Measurements from ENCODE around the gene ST7L.
A peak's percentile ranks its signal among the peaks of the same experiment; 100 is the strongest.
"Not testable (repeated sequence)": the region's sequence is repeated elsewhere in the genome, so short reads cannot be mapped to it uniquely, and the experiment has no call there.

The ST7L gene, protein sequence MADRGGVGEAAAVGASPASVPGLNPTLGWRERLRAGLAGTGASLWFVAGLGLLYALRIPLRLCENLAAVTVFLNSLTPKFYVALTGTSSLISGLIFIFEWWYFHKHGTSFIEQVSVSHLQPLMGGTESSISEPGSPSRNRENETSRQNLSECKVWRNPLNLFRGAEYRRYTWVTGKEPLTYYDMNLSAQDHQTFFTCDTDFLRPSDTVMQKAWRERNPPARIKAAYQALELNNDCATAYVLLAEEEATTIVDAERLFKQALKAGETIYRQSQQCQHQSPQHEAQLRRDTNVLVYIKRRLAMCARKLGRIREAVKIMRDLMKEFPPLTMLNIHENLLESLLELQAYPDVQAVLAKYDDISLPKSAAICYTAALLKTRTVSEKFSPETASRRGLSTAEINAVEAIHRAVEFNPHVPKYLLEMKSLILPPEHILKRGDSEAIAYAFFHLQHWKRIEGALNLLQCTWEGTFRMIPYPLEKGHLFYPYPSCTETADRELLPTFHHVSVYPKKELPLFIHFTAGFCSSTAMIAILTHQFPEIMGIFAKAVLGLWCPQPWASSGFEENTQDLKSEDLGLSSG

DNA sequence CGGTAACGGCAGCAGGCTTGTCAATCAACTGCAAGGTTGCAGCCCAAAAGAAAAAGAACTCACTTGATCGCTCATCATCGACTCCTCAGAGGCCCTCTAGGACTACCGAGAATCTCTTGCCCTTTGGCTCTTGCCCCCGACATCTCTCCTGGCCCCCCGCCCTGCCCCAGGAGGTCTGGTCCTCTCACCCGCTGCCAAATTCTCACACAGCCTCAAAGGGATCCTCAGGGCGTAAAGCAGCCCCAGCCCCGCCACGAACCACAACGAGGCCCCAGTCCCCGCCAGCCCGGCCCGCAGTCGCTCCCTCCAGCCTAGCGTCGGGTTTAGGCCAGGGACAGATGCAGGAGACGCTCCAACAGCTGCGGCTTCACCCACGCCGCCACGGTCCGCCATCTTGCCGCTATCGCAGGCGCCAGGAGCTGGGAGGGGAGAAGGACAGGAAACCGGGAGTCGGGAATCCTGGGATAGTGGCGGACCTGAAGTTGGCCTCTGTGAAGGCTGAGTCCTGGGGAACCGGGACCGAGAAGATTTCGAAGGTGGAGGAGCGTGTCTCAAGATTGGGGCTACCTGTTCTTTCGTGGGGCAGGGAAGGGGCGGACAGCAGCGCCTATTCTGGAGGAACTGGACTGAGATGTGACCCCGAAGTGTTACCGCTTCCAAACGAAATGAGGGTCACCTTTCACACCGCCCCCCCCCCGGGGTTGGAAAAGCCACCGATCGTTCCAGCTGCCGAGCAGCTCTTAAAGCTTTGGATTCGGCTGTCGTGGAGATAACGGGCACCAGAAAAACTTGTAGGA lies at the start of gene ST7L:
Gene ST7L (minus strand): TSS at position 421 of the 797 bp plus-strand sequence. CDS start 28 bp downstream, at position 393.
- H3K36me3 ChIP-seq (ENCODE audit: control insufficient read depth, insufficient read depth, low read length): peaks cover 4% of the 10 kb centered on the region
- H3K4me1 ChIP-seq (ENCODE audit: control insufficient read depth, insufficient read depth, low read length): peaks cover 12% of the 10 kb centered on the region
- peak within 1 kb of the TSS; percentile 100 for H3K9ac ChIP-seq (ENCODE audit: low read length)
- peak within 1 kb of the TSS; percentile 100 for H3K4me3 ChIP-seq (ENCODE audit: low read length)
- H3K27ac ChIP-seq (ENCODE audit: low read depth, low read length): peak within 1 kb of the TSS; percentile 98
- H3K27me3 ChIP-seq (ENCODE audit: control insufficient read depth, insufficient read depth, low read length): no peaks in the 10 kb centered on the region

DNA sequence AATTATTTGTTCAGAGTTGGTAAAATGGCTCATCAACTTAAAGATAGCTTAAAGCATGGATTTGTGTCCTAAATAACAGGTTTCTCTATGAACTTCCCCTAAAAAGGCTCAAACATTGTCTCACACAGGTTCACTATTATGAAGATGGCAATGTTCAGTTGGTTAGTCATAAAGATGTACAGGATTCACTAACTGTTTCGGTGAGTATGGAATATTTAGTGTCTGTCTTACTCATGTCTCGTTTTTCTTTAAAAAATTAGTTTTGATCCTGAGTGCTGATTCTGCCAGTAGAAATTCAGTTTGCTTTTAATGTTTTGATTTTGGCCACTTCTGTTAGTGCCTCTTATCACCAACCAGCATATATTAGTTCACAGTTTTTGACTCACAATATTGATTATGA lies 48.0 kb upstream of the ST7L start:
- H3K9ac ChIP-seq (ENCODE audit: low read length): no peak overlapping the region
- H3K27me3 ChIP-seq (ENCODE audit: control insufficient read depth, insufficient read depth, low read length): no peaks in the 10 kb centered on the region
- no peak overlapping the region for H3K4me3 ChIP-seq (ENCODE audit: low read length)
- H3K27ac ChIP-seq (ENCODE audit: low read depth, low read length): no peak overlapping the region
- H3K36me3 ChIP-seq (ENCODE audit: control insufficient read depth, insufficient read depth, low read length): no peaks in the 10 kb centered on the region
- no peaks in the 10 kb centered on the region for H3K4me1 ChIP-seq (ENCODE audit: control insufficient read depth, insufficient read depth, low read length)

DNA sequence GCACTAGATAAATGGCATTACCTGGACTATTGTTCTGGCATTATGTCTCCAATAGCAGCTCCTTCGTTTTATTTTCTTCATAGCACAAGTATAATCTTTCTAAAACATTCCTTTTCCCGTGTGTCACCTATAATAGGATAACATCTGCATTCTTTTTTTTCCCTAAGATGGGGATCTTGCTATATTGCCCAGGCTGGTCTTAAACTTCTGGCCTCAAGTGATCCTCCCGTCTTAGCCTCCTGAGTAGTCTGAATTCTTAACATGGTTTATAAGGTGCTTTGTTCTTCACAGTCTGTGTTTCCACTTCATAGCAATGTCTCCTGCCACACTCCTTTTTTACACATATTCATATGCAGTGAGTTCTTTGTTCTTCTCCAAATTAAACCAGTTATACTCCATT lies 46.9 kb upstream of the ST7L start:
- Histone ChIP-seq H3K27ac (ENCODE audit: low read depth, low read length) (no peak overlapping the region), H3K9ac (ENCODE audit: low read length) (no peak overlapping the region), H3K36me3 (ENCODE audit: control insufficient read depth, insufficient read depth, low read length) (peaks cover 5% of the 10 kb centered on the region), H3K4me1 (ENCODE audit: control insufficient read depth, insufficient read depth, low read length) (no peaks in the 10 kb centered on the region), H3K27me3 (ENCODE audit: control insufficient read depth, insufficient read depth, low read length) (no peaks in the 10 kb centered on the region), H3K4me3 (ENCODE audit: low read length) (no peak overlapping the region)

DNA sequence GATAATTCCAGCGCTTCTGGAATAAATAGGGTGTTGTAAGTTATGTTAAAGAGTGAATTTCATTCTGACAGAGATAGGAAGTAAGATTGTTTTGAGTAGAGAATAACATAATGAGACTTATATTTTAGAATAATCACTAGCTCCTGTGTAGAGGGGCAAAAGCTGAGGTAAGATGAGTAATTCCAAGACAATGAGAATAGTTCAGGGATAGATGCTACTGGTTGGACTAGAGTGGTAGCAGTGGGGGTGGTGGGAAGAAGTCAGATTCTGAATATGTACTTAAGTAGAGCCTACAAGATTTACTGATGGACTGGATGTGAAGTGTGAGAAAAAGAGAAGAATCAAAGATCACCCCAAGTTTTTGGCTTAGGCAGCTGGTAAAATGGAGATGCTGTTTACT lies 32.3 kb upstream of the ST7L start:
- Histone ChIP-seq H3K36me3 (ENCODE audit: control insufficient read depth, insufficient read depth, low read length) (peaks cover 11% of the 10 kb centered on the region), H3K4me1 (ENCODE audit: control insufficient read depth, insufficient read depth, low read length) (no peaks in the 10 kb centered on the region), H3K4me3 (ENCODE audit: low read length) (no peak overlapping the region), H3K27ac (ENCODE audit: low read depth, low read length) (no peak overlapping the region), H3K9ac (ENCODE audit: low read length) (no peak overlapping the region), H3K27me3 (ENCODE audit: control insufficient read depth, insufficient read depth, low read length) (no peaks in the 10 kb centered on the region)

DNA sequence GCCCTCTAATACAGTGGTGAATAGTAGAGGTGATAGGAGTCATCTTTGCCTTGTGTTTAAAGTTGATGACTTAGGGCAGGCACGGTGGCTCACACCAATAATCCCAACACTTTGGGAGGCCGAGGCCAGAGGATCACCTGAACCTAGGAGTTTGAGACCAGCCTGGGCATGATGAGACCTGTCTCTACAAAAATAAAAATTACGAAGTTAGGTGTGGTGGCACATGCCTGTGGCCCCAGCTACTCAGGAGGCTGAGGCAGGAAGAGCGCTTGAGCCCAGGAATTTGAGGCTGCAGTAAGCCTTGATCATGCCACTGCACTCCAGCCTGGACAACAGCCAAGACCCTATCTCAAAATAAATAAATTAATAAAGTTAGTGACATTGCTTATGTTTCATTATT lies 27.3 kb upstream of the ST7L start:
- Histone ChIP-seq H3K27ac (ENCODE audit: low read depth, low read length) (no peak overlapping the region), H3K4me3 (ENCODE audit: low read length) (no peak overlapping the region), H3K36me3 (ENCODE audit: control insufficient read depth, insufficient read depth, low read length) (peaks cover 8% of the 10 kb centered on the region), H3K9ac (ENCODE audit: low read length) (no peak overlapping the region), H3K27me3 (ENCODE audit: control insufficient read depth, insufficient read depth, low read length) (no peaks in the 10 kb centered on the region), H3K4me1 (ENCODE audit: control insufficient read depth, insufficient read depth, low read length) (no peaks in the 10 kb centered on the region)

DNA sequence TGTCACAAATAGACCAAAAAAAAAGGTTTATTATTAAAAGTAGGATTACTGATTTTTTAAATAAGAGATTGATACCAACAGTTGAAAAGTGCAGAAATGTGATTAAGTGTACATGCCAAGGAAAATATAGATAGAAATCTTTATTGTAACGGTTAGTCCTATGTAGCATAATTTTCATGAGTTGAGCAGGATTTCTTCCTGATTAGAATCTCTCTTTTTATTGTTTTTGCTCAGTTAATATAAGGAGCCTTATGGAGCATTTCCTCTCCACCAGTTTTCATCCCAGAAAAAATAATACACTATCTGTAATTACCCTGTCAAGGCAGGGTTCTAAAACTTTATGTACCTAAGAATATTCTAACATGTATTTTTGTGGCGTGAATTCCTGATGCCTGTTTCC lies 24.1 kb upstream of the ST7L start:
- no peak overlapping the region for H3K9ac ChIP-seq (ENCODE audit: low read length)
- no peaks in the 10 kb centered on the region for H3K36me3 ChIP-seq (ENCODE audit: control insufficient read depth, insufficient read depth, low read length)
- H3K27ac ChIP-seq (ENCODE audit: low read depth, low read length): no peak overlapping the region
- no peak overlapping the region for H3K4me3 ChIP-seq (ENCODE audit: low read length)
- H3K27me3 ChIP-seq (ENCODE audit: control insufficient read depth, insufficient read depth, low read length): no peaks in the 10 kb centered on the region
- no peaks in the 10 kb centered on the region for H3K4me1 ChIP-seq (ENCODE audit: control insufficient read depth, insufficient read depth, low read length)

DNA sequence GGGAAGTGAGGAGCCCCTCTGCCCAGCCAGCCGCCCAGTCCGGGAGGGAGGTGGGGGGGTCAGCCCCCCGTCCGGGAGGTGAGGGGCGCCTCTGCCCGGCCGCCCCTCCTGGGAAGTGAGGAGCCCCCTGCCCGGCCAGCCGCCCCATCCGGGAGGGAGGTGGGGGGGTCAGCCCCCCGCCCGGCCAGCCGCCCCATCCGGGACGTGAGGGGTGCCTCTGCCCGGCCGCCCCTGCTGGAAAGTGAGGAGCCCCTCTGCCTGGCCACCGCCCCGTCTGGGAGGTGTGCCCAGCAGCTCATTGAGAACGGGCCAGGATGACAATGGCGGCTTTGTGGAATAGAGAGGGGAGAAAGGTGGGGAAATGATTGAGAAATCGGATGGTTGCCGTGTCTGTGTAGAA lies 21.5 kb upstream of the ST7L start:
- not testable (repeated sequence) for H3K9ac ChIP-seq (ENCODE audit: low read length); H3K36me3 ChIP-seq (ENCODE audit: control insufficient read depth, insufficient read depth, low read length); H3K27ac ChIP-seq (ENCODE audit: low read depth, low read length); H3K4me1 ChIP-seq (ENCODE audit: control insufficient read depth, insufficient read depth, low read length); H3K27me3 ChIP-seq (ENCODE audit: control insufficient read depth, insufficient read depth, low read length); H3K4me3 ChIP-seq (ENCODE audit: low read length)

DNA sequence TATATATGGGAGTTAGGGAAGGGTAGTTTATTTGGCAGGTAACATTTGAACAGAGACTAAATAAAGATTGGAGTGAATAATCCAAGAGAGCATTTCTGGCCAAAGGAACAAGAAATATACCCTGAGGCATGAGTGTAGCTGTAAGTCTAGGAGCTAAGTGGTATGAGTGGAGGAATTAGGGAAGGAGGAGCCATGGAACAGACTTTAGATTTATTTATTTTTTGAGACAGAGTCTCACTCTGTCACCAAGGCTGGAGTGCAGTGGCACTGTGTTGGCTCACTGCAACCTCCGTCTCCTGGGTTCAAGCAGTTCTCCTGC lies 19.1 kb upstream of the ST7L start:
- no peak overlapping the region for H3K4me3 ChIP-seq (ENCODE audit: low read length)
- H3K9ac ChIP-seq (ENCODE audit: low read length): no peak overlapping the region
- H3K27me3 ChIP-seq (ENCODE audit: control insufficient read depth, insufficient read depth, low read length): no peaks in the 10 kb centered on the region
- H3K4me1 ChIP-seq (ENCODE audit: control insufficient read depth, insufficient read depth, low read length): peaks cover 9% of the 10 kb centered on the region
- no peaks in the 10 kb centered on the region for H3K36me3 ChIP-seq (ENCODE audit: control insufficient read depth, insufficient read depth, low read length)
- H3K27ac ChIP-seq (ENCODE audit: low read depth, low read length): no peak overlapping the region

DNA sequence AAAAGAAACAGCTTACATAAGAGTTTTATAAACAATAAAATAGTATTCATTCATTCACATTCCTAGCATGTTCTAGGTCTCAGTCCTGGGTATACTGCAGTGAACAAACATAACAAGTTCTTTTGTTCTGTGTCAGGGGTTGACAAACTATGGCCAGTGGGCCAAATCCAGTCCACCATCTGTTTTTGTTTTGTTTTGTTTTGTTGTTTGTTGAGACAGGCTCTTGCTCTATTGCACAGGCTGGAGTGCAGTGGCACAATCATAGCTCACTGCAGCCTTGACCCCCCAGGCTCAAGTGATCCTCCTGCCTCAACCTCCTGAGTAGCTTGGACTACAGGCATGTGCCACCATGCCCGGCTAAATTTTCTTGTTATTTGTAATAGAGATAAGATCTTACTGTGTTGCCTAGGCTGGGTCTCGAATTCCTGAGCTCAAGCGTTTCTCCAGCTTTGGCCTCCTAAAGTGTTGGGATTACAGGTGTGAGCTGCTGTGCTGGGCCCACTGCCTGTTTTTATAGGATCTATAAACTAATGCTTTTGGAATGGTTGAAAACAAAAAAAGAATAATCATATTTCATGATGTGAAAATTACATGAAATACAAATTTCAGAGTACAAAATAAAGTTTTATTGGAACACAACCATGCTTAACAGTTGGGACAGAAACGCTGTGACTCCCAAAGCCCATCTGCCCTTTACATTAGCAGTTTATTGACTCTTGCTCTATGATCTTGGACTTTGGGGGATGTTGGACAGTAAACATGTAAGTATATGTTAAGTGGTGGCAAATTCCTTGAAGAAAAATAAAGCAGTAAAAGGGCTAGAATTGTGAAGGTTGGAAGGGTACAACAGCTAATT lies 18.5 kb upstream of the ST7L start:
- H3K9ac ChIP-seq (ENCODE audit: low read length): no peak overlapping the region
- H3K27ac ChIP-seq (ENCODE audit: low read depth, low read length): no peak overlapping the region
- no peak overlapping the region for H3K4me3 ChIP-seq (ENCODE audit: low read length)
- no peaks in the 10 kb centered on the region for H3K36me3 ChIP-seq (ENCODE audit: control insufficient read depth, insufficient read depth, low read length)
- no peaks in the 10 kb centered on the region for H3K27me3 ChIP-seq (ENCODE audit: control insufficient read depth, insufficient read depth, low read length)
- H3K4me1 ChIP-seq (ENCODE audit: control insufficient read depth, insufficient read depth, low read length): peaks cover 9% of the 10 kb centered on the region

DNA sequence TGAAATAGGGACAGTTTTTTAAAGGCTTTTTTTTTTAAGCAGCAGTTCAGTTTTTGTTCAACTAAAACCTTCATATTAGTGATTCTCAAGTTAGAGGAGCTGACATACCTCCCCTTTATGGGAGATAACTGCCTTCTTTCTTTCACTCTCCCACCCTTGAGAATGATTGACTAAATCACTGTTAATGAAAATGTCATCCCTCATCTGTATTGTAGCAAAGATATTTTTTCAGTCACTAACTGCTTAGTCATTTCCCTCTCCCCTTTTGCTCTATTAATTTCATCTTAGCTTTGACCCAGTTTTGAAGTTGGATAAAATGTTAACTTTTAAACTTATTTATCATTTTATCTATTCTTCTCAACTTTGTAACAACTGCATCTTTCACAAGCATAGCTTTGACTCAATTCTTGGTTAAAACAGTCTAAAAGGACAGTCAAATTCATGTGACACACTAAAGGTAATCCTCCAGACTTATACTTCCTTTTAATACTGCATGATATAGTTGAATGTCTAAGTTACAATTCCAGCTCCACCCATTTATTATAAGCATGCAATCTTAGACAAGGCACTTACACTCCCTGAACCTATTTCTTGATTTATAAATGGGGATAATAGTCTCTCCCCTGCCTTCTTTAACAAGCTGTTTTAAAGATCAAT lies 17.8 kb upstream of the ST7L start:
- Histone ChIP-seq H3K4me3 (ENCODE audit: low read length) (no peak overlapping the region), H3K36me3 (ENCODE audit: control insufficient read depth, insufficient read depth, low read length) (no peaks in the 10 kb centered on the region), H3K27me3 (ENCODE audit: control insufficient read depth, insufficient read depth, low read length) (no peaks in the 10 kb centered on the region), H3K27ac (ENCODE audit: low read depth, low read length) (no peak overlapping the region), H3K9ac (ENCODE audit: low read length) (no peak overlapping the region), H3K4me1 (ENCODE audit: control insufficient read depth, insufficient read depth, low read length) (peaks cover 9% of the 10 kb centered on the region)

DNA sequence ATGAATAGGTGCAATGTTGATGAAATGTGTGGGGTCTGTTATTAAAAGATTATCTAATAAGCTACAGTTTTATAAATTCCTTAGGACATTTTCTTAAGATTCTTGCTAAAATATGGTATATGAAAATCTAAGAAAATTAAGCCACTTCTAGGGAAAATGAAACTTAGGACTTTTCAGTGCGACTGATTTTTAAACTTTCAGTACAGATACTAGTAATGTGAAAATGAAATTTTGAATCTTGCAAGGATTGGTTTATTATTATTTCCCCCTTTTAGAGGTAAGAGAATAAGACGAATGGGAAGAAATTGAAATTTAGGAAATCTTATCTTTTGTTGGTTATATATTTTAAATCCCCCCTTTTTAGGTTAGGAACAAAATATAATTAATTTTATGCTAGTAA lies 17.1 kb upstream of the ST7L start:
- Histone ChIP-seq H3K4me1 (ENCODE audit: control insufficient read depth, insufficient read depth, low read length) (peaks cover 9% of the 10 kb centered on the region), H3K36me3 (ENCODE audit: control insufficient read depth, insufficient read depth, low read length) (no peaks in the 10 kb centered on the region), H3K27me3 (ENCODE audit: control insufficient read depth, insufficient read depth, low read length) (no peaks in the 10 kb centered on the region), H3K4me3 (ENCODE audit: low read length) (no peak overlapping the region), H3K9ac (ENCODE audit: low read length) (no peak overlapping the region), H3K27ac (ENCODE audit: low read depth, low read length) (no peak overlapping the region)

DNA sequence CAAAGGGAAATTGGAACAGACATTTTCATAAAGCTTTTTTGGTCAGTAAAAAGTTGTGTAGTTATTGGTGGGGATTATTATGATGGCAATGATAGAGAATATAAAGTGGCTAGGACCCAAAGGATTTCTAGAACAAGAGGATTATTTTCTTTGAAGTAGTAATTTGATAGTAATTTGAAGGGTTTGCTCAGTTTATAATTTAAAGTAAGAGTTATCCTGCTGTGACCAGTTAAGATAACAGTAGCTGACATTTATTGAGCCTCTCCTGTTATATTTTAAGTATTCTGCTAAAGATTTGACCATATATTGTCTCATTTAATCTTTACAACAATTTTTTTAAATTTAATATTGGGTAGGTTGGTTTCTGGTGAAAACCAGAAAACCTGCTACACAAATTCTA lies 15.4 kb upstream of the ST7L start:
- Histone ChIP-seq H3K4me1 (ENCODE audit: control insufficient read depth, insufficient read depth, low read length) (peaks cover 9% of the 10 kb centered on the region), H3K27me3 (ENCODE audit: control insufficient read depth, insufficient read depth, low read length) (no peaks in the 10 kb centered on the region), H3K36me3 (ENCODE audit: control insufficient read depth, insufficient read depth, low read length) (no peaks in the 10 kb centered on the region), H3K9ac (ENCODE audit: low read length) (no peak overlapping the region), H3K27ac (ENCODE audit: low read depth, low read length) (no peak overlapping the region), H3K4me3 (ENCODE audit: low read length) (no peak overlapping the region)
